Measurements from ENCODE around the gene BICD2. TPM values are rescaled to one million over a fixed set of nuclear protein-coding genes. Genes with fewer than 3 reads are reported as not detected.

BICD2 gene
- total and polyA plus RNA-seq, 2 of the 13 experiments (the other 11 are each of a cell fraction or from before 2014, with no cell fraction given): 5.1 to 17.4 TPM

DNA sequence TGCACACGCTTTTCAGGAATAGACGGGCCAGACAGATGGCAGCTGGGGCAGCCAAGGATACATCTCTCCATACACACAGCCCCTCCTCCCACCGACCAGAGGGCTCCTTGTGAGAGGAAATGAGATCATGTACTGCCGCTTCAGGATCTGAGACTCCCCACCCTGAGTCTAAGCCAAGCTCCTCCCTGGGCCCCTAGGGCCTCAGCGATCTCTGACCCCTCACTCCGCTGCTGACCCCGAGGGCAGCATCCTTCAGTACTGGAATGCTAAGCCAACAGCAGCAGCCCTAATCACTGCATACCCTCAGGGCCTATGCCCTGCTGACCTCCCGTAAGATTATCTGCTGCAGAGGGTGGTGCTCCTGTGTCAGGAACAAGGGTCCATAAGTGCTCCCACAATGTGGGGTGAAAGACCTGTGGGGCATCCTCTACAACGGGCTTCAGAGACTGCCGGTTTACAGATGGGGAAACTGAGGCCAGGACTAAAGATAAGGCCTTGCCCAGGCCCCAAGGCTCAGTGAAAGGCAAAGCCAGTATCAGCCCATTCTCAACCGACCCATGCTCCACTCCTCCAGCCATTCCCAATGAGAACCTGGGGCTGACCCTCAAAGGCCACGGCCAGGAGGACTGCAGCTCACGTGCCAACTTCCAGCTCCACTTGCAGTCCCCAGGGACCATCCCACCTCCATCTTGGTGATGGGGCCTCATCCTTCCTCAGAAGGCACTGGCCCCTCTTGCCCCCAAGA, 37.5 kb downstream of the BICD2 start (continued):
- no peak for TF ChIP-seq ZNF674 (CRISPR knock-in tag; IDR thresholded peaks at IDR 0.05; ENCODE audit: low read depth)
- TF ChIP-seq, protein P1, sequence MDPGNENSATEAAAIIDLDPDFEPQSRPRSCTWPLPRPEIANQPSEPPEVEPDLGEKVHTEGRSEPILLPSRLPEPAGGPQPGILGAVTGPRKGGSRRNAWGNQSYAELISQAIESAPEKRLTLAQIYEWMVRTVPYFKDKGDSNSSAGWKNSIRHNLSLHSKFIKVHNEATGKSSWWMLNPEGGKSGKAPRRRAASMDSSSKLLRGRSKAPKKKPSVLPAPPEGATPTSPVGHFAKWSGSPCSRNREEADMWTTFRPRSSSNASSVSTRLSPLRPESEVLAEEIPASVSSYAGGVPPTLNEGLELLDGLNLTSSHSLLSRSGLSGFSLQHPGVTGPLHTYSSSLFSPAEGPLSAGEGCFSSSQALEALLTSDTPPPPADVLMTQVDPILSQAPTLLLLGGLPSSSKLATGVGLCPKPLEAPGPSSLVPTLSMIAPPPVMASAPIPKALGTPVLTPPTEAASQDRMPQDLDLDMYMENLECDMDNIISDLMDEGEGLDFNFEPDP (CRISPR knock-in tag; conservative IDR thresholded peaks at IDR 0.05): no peak
- peak; percentile 37; the same call in 1 of the 2 replicates for TF ChIP-seq ZBTB38 (CRISPR knock-in tag; IDR thresholded peaks at IDR 0.05)
- TF ChIP-seq GFI1 (CRISPR knock-in tag; IDR thresholded peaks at IDR 0.05; ENCODE audit: borderline replicate concordance): 0 out of 2 replicates have a peak, but pooled peaks have one; percentile 30

DNA sequence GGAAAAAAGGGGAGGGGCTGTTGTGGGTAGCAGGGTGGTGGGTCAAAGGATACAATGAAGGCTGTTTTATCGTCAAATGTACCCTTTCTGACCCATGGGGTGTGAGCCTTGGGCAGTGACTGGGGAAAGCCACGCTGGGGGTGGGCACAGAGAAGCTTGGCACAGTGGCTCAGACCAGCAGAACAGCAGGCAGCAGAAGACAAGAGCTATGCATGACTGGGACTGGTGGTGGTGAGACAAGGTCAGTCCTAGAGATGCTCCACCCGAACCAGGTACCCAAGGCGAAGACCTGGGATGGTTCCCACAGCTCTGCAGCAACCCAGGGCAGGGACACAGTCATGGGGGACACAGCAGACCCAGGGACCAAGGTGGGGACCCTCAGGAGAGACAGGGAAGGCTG, 38.3 kb downstream of the BICD2 start:
- H4K20me1 ChIP-seq (ENCODE audit: insufficient read depth, low read length): peaks cover 8% of the 10 kb centered on the region; the same call in 1 of the 2 replicates
- H3K36me3 ChIP-seq (replicated peaks in 1 of 2; ENCODE audit: control insufficient read depth in 1 of 2, insufficient read depth in 2 of 2, low read length in 2 of 2): peaks cover 17 to 48% of the 10 kb centered on the region in 2 experiments
- peaks cover 13% of the 10 kb centered on the region; the same call in 1 of the 2 replicates for H3K4me1 ChIP-seq (ENCODE audit: insufficient read depth, low read length)
- H3K79me2 ChIP-seq (ENCODE audit: insufficient read depth, low read length): peaks cover 4% of the 10 kb centered on the region
- intact Hi-C loops (cut with micrococcal nuclease; ENCODE audit: unreplicated experiment): no loop called here
- in situ Hi-C loops (cut with HindIII; ENCODE audit: extremely low pct_ligation_motif_present, low pct_unique_long_range_greater_than_20kb): no loop called here
- H3K4me3 ChIP-seq (replicated peaks in 1 of 3; ENCODE audit: insufficient read depth in 1 of 3, low read depth in 2 of 3, low read length in 3 of 3): no peak overlapping the region
- H3K9ac ChIP-seq (ENCODE audit: insufficient read depth, low read depth, low read length): no peak overlapping the region
- H3K4me2 ChIP-seq (ENCODE audit: low read depth, low read length): no peak overlapping the region
- POLR2A ChIA-PET: no interaction called here
- no peak for ATAC-seq
- H3K27me3 ChIP-seq (ENCODE audit: control insufficient read depth in 1 of 2, insufficient read depth in 2 of 2, low read length in 2 of 2): no peaks in the 10 kb centered on the region
- no peak overlapping the region for H3K27ac ChIP-seq (ENCODE audit: extremely low read length, insufficient read depth, low read length)
- 94% methylated on average over 4 of the region's 4 CpGs for WGBS (ENCODE audit: low lambda C conversion rate)
- CTCF ChIA-PET (ENCODE audit: low intra/inter-chr PET ratio, low total read pairs): no interaction called here
- BruUV-seq (replicated peaks): no TSS peak
- DNase-seq (ENCODE audit: low spot score): no peak
- FAIRE-seq: no peak
- no peaks in the 10 kb centered on the region for H3K9me3 ChIP-seq (ENCODE audit: low read length)
- no peak overlapping the region for H2AFZ ChIP-seq (ENCODE audit: low read length)
- TF ChIP-seq ZNF431 (CRISPR knock-in tag; IDR thresholded peaks at IDR 0.05; ENCODE audit: borderline replicate concordance, low read depth) (no peak), SOX13 (IDR thresholded peaks at IDR 0.05) (no peak), SOX13 (CRISPR knock-in tag; conservative IDR thresholded peaks at IDR 0.05 in 1 of 2, IDR thresholded peaks at IDR 0.05 in 1 of 2) (no peak), ZNF792 (CRISPR knock-in tag; IDR thresholded peaks at IDR 0.05) (no peak), MYC (CRISPR knock-in tag; IDR thresholded peaks at IDR 0.05; ENCODE audit: borderline replicate concordance) (no peak), BHLHE40 (IDR thresholded peaks at IDR 0.05; ENCODE audit: low read length) (no peak), ZNF382 (CRISPR knock-in tag; IDR thresholded peaks at IDR 0.05; ENCODE audit: borderline replicate concordance) (no peak), ATF7-NPFF (CRISPR knock-in tag; IDR thresholded peaks at IDR 0.05; ENCODE audit: low read depth) (no peak), HNRNPL (IDR thresholded peaks at IDR 0.05; ENCODE audit: low read depth, low read length) (no peak), ZNF619 (CRISPR knock-in tag; IDR thresholded peaks at IDR 0.05) (no peak), FOXJ3 (CRISPR knock-in tag; IDR thresholded peaks at IDR 0.05; ENCODE audit: borderline replicate concordance) (no peak), PHF20 (CRISPR knock-in tag; IDR thresholded peaks at IDR 0.05) (no peak), ISX (CRISPR knock-in tag; conservative IDR thresholded peaks at IDR 0.05) (no peak), EED (CRISPR knock-in tag; IDR thresholded peaks at IDR 0.05) (no peak)
- TF ChIP-seq, protein P2, sequence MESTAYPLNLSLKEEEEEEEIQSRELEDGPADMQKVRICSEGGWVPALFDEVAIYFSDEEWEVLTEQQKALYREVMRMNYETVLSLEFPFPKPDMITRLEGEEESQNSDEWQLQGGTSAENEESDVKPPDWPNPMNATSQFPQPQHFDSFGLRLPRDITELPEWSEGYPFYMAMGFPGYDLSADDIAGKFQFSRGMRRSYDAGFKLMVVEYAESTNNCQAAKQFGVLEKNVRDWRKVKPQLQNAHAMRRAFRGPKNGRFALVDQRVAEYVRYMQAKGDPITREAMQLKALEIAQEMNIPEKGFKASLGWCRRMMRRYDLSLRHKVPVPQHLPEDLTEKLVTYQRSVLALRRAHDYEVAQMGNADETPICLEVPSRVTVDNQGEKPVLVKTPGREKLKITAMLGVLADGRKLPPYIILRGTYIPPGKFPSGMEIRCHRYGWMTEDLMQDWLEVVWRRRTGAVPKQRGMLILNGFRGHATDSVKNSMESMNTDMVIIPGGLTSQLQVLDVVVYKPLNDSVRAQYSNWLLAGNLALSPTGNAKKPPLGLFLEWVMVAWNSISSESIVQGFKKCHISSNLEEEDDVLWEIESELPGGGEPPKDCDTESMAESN (CRISPR knock-in tag; conservative IDR thresholded peaks at IDR 0.05): no peak
- TF ChIP-seq, protein P3, sequence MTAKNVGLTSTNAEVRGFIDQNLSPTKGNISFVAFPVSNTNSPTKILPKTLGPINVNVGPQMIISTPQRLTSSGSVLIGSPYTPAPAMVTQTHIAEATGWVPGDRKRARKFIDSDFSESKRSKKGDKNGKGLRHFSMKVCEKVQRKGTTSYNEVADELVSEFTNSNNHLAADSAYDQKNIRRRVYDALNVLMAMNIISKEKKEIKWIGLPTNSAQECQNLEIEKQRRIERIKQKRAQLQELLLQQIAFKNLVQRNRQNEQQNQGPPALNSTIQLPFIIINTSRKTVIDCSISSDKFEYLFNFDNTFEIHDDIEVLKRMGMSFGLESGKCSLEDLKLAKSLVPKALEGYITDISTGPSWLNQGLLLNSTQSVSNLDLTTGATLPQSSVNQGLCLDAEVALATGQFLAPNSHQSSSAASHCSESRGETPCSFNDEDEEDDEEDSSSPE (CRISPR knock-in tag; IDR thresholded peaks at IDR 0.05): no peak

Measured in HepG2 (cell line).